ENCODE data around the gene CDC5L.

DNA sequence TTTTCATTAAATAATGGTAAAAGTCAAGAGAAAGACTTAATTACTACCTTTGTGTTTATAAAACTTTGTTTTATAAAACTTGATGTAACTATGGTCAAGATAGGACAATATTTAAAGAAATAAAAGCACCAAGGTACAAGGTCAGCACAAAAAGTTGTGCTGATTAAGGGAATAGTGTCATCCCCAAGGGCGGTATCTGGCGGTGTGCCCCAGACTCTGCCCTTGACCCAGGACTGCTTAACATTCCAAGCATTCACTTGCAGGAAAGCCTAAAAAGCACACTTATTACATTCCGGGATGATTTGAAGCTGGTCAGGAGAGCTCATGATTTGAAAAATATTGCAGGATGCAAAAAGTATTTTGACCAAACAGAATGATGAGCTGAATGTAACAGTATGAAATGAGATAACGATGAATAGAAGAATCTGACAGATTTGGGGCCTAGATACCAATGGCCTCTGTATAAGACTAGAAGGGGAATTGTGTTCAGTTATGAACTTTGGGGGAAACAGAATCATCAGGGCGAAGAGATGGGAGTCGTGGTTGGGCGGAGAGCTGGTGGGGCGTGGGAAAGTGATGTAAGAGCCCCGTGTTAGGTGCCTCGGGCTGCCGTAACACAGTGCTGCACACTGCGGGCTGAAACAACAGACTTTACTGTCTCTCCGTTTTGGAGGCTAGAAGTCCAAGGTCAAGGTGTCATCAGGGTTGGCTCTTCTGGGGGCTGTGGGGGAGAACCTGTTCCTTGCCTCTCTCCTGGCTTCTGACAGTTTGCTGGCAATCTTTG lies 77.2 kb downstream of the CDC5L start:
- TF ChIP-seq, protein P1, sequence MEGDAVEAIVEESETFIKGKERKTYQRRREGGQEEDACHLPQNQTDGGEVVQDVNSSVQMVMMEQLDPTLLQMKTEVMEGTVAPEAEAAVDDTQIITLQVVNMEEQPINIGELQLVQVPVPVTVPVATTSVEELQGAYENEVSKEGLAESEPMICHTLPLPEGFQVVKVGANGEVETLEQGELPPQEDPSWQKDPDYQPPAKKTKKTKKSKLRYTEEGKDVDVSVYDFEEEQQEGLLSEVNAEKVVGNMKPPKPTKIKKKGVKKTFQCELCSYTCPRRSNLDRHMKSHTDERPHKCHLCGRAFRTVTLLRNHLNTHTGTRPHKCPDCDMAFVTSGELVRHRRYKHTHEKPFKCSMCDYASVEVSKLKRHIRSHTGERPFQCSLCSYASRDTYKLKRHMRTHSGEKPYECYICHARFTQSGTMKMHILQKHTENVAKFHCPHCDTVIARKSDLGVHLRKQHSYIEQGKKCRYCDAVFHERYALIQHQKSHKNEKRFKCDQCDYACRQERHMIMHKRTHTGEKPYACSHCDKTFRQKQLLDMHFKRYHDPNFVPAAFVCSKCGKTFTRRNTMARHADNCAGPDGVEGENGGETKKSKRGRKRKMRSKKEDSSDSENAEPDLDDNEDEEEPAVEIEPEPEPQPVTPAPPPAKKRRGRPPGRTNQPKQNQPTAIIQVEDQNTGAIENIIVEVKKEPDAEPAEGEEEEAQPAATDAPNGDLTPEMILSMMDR (IDR thresholded peaks at IDR 0.05) = no peak
- TF ChIP-seq POLR2A (IDR thresholded peaks at IDR 0.05) = no peak

All from heart left ventricle (tissue), 13 donors.